Activated CD4-positive, CD25-positive, alpha-beta regulatory T cell (primary cell): ENCODE data around the gene ATP6V1B1.
"Not testable (repeated sequence)": the region's sequence is repeated elsewhere in the genome, so short reads cannot be mapped to it uniquely, and the experiment has no call there.

Source experiments
- DNase-seq, 4 experiments: peaks; one replicate each; lab custom pipeline; 2025; lab: John Stamatoyannopoulos, UW

Gene ATP6V1B1

DNA sequence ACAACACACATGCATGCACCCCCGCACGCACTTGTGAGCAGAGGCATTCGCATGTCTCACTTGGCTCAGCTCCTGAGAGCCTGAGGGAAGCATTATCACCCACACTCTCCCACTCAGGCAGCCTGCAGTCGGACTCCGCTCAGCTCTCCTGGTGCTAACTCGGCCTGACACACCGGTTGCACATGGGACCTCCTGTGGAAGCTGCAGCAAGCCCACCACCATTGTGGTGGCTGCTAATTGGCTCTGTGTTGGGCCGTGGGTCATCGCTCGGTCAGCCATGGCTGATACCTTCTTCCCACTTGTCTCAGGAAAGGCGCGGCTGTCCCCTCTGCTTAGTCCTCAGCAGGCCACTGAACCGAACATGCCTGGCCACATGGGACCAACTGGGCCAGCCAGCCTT lies 72.6 kb downstream of the ATP6V1B1 start:
- no peak for DNase-seq

DNA sequence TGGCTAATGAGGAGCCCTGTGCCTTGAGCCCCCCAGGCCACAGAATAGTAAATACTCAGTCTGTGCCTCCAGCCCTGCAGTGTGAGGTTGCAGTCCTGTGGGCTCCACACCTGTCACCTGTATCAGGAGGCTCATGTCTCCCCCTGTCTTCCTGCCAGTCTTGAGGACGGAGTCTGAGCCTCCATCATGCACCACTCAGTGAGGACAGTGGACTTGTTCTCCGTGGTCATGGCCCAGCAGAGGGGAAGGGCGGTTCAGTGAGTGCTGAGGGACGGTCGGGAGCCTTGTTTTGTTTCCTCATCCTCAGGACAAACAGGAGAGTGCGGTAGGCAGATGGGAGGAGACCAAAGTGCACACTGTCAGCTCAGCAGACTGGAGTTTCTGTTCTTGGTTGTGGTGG lies 76.1 kb downstream of the ATP6V1B1 start:
- DNase-seq, result not testable (repeated sequence)
